Suprapubic skin (tissue), 4 donors: ENCODE data around the gene PRKCG.

Source experiments
- EP300 ChIP-seq: sonication (generic); formaldehyde crosslinking; IDR thresholded peaks from one replicate; pipeline ENCODE4 v1.6.1; 2017; ENCODE audit warnings: antibody characterized with exemption
- POLR2A ChIP-seq, 2 donors: fragments of 450-650 bp; IDR thresholded peaks; one replicate each; pipeline ENCODE4 v1.6.1; 2017; ENCODE audit warnings: antibody characterized with exemption in 2 of 2, mild to moderate bottlenecking in 2 of 2, moderate library complexity in 2 of 2
- POLR2AphosphoS5 ChIP-seq, 3 donors: sonication (generic); formaldehyde crosslinking; IDR thresholded peaks; one replicate each; pipeline ENCODE4 v1.6.1; 2017; ENCODE audit warnings: antibody characterized with exemption in 3 of 3
- TF ChIP-seq, protein P1 (sequence below), 2 donors: fragments of 200-600 bp in 1 of 2; fragments of 450-650 bp in 1 of 2; sonication (generic) in 1 of 2; IDR thresholded peaks; one replicate each; pipeline ENCODE4 v1.5.1; 2016 to 2019; ENCODE audit warnings: antibody characterized with exemption in 2 of 2, mild to moderate bottlenecking in 1 of 2, moderate library complexity in 1 of 2

DNA sequence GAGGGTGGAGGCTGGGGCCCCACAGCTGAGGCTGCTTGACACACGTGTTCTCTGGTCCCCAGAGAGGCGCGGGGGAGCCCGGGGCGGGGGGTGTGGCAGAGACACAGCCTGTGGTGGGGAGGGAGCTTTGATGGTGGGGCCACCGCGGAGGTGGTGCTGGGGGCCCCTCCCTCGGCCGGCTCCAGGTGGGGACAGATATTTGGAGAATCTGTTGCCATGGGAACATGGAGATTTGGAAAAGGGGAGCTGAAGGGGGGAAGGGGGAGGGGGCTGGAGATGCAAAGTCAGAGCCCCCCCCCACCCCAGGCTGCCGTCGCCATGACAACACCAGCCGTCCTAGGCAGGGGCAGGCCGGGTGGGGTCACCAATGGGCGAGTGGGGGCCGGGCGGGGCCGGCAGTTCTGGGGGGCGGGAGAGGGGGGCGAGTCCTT, 1.2 kb downstream of the PRKCG start:
- TF ChIP-seq, protein P1, sequence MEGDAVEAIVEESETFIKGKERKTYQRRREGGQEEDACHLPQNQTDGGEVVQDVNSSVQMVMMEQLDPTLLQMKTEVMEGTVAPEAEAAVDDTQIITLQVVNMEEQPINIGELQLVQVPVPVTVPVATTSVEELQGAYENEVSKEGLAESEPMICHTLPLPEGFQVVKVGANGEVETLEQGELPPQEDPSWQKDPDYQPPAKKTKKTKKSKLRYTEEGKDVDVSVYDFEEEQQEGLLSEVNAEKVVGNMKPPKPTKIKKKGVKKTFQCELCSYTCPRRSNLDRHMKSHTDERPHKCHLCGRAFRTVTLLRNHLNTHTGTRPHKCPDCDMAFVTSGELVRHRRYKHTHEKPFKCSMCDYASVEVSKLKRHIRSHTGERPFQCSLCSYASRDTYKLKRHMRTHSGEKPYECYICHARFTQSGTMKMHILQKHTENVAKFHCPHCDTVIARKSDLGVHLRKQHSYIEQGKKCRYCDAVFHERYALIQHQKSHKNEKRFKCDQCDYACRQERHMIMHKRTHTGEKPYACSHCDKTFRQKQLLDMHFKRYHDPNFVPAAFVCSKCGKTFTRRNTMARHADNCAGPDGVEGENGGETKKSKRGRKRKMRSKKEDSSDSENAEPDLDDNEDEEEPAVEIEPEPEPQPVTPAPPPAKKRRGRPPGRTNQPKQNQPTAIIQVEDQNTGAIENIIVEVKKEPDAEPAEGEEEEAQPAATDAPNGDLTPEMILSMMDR (IDR thresholded peaks at IDR 0.05): no peak
- TF ChIP-seq POLR2AphosphoS5 (IDR thresholded peaks at IDR 0.05) (no peak), POLR2A (IDR thresholded peaks at IDR 0.05) (no peak), EP300 (no peak)
